NCI-H1105 (cell line): Measurements from ENCODE around the gene GAS2L1.

Experiments used
- DNase-seq: peaks from one replicate; lab custom pipeline; 2025; lab: John Stamatoyannopoulos, UW

GAS2L1 gene

GRCh38 chr22:29327089-29327764, 20.8 kb downstream of the GAS2L1 start:
- no peak for DNase-seq

DNA sequence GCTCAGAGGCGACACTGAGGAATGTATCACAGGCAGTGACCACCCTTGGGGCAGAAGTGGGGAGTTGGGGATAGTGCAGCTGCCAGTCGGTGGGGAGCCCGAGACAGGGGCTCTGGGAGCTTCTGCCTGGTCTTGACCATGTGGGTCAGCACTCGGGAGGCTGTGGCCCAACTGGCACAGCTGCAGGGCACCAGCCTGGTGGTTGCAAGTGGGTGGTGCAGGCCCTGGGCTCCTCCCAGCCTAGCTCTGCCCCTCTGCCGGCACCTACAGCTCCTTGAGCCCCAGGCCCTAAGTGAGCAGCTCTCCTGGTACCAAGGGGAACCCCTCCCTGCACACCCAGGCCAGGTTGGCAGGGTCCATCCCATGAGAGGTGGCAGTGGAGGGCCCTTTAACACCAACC, 21.6 kb downstream of the GAS2L1 start:
- no peak for DNase-seq

GRCh38 chr22:29328566-29329500, 22.4 kb downstream of the GAS2L1 start:
- no peak for DNase-seq

DNA sequence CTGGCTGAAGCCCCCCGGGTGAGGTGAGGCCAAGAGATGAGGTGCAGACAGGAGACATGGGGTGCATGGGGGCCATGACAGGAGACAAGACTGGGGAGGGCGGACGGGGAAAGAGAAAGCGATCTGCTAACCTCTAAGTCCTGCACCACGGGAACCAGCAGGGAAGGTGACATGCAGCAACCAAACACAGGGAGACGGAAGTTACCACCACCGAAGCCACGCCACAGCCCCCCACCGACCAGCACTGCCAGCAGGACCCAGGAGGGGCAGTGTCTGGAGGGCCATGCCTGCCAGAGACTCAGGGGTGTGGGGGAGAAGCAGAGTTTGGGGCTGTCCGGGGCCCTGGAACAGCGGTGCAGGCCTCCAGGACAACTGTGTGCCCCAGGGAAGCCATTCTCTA, 23.1 kb downstream of the GAS2L1 start:
- DNase-seq, result no peak

GRCh38 chr22:29330291-29330690, 23.8 kb downstream of the GAS2L1 start:
- no peak for DNase-seq

- no peak for DNase-seq
Observed at GRCh38 chr22:29330753-29331152, 24.3 kb downstream of the GAS2L1 start.

- no peak for DNase-seq
Observed at GRCh38 chr22:29331213-29331612, 24.8 kb downstream of the GAS2L1 start.

DNA sequence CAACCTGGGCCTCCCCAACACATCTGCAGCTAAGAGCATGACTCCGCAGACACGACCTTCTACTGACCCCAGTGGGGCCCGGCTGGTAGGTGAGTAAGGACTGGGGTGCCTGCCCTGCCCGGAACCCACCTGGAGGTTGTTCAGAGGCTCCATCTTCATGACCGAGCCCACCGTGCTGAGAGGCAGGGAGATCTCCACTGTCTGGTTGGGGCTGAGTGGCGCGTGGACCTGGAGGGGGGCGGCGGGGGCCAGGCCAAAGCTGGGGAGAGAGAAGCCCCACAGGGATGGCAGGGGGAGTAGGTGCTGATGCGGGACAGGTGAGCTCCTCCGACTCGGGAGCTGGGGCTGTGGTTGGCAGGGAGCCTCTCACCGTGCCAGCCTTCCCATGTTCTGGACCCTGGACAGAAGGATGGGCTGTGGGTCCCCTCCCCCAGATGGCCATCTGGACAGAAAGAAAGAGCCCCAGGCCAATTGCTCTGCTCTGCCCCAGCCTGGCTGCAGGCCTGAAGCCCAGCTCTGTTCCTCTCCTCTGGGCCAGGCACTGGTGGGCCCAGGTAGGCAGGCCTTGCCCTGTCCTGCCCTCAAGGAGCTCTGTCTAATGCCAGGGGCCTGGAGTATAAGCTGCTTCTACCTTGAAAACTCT, 25.3 kb downstream of the GAS2L1 start:
- no peak for DNase-seq

DNA sequence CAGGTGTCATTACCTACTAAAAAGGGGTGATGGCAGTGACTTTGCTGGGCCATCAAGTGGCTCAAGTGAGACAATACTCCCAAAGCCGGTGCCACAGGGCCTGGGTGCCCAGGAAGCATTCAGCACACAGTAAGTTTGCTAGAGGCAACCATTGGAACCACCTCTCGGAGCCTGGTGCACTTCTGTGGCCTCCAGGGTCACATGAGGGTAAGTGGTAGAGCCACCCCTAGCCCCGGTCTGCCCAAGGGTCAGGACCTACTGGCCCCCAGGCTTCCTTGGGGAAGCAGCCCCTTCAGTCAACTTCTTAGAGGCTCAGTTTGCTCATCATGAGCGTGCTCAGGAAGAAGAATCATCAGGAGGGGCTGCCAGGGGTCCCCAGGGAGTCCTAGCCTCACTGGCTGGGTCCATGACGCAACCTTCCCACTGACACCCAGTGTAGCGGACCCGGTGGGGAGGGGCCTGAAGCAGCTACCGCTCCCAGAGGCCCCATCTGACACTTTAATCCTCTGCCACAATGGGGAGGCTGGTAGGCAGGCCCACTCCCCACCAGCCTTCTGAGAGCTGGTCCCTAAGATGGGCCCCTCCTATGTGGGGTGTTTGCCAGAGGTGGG, 26.5 kb downstream of the GAS2L1 start:
- no peak for DNase-seq

GRCh38 chr22:29334148-29334547, 27.7 kb downstream of the GAS2L1 start:
- no peak for DNase-seq

- no peak for DNase-seq
Observed at GRCh38 chr22:29334696-29335344, 28.4 kb downstream of the GAS2L1 start.

DNA sequence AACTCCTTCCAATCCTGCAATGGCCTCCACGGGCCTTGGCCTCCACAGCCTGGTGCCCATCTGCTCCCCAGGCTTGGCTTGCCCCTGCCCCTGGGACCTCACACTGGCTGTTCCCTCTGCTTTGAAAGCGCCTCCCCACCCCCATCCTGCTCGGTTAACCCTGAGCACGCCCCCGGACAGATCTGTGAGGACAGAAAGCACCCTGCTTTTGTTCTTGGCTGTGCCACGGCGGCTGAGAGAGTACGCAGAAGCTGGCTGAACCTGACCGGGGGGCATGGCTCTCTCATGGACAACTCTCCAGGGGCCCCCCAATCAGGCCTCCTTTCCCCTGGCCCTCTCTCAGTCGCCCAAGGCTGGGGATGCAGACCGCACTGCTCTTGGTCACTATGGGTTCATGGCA, 29.2 kb downstream of the GAS2L1 start:
- DNase-seq, result no peak

GRCh38 chr22:29336751-29337490, 30.5 kb downstream of the GAS2L1 start:
- DNase-seq, result no peak

DNA sequence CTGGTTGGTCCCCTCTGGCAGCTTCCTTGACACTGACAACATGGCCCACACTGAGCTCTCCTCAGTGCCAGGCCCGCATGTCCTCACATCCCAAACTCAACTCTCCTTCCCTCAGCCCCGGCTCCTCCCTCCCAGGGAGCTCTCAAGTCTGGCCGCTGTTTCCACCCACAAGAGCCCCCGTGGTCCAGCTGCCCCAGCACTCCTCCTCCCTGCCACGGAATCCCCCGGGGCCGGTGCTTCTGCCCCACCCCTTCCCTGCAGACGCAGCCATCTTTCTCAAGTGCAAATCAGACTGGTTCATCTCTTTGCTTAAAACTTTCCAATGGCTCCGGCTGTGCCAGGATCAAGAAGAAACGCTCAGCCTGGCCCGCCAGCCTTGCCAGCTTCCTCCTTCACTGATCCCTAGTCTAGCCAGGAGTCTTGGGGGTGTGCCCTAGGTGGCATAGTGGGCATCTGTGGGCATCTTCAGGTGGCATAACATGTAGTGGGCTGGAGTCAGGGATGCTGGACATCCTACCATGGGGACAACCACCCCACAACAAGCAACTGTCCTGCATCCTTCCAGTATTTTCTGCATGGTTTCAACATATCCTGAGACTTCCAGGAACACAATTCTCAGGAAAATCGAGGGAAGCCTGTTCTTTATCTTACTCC, 31.3 kb downstream of the GAS2L1 start:
- no peak for DNase-seq

- DNase-seq, result no peak
Observed at GRCh38 chr22:29338398-29338797, 31.9 kb downstream of the GAS2L1 start.

DNA sequence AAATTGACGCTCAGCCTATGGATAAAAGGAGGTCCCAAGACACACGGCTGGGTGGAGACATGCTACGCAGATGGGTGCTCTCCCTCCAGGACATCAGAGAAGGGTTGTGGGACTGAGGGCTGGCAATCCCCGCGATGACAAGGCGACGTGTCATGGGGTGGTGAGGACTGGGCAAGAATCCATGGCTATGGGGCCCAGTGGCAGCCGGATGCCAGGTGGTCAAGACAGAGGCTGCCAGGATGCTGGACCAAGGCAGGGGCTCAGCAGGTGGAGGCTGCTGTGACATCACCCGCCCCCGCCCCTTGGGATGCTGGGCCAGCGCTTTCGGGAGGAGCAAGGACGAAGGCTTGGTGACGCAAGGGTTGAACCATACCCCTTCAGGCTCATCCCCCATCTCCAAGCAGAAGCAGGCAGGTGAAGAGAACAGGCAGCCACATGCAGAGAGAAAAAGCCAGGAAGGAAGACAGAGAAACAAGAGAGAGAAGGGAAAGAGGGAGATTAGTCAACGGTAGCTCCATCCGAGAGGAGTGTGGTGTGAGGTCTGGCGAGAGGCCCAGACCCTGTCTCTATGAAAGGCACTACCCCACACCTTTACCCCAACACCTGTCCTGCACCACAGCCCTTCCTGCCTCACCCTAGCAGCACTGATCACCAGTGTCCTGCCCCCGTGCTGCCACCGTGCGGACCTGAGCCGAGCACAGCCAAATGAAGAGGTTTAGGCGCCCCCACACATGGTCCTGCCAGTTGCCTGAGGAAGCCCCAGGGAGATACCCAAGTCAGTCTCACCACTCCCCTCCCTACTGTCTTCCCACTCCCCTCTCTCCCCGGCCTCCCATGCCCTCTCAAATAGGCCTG, 33.2 kb downstream of the GAS2L1 start:
- no peak for DNase-seq

DNA sequence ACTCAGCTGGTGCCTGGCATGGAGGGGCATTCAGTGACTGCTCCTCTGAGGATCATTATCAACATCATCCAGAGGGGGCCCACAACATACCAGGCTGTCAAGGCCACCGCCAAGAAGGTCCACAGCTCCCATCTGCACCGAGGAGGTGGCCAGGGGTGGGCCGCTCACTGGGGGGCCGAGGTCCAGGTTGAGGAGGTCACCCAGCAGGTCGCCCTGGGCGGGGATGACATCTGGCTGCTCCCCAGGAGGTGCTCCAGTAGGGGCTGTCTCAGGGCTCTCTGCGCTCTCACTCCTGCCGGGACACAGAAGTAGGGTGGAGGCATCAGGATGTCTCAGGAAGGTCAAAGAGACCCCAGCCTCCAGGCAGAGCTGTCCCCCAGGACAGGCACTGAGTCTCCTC, 34.1 kb downstream of the GAS2L1 start:
- DNase-seq, result no peak

DNA sequence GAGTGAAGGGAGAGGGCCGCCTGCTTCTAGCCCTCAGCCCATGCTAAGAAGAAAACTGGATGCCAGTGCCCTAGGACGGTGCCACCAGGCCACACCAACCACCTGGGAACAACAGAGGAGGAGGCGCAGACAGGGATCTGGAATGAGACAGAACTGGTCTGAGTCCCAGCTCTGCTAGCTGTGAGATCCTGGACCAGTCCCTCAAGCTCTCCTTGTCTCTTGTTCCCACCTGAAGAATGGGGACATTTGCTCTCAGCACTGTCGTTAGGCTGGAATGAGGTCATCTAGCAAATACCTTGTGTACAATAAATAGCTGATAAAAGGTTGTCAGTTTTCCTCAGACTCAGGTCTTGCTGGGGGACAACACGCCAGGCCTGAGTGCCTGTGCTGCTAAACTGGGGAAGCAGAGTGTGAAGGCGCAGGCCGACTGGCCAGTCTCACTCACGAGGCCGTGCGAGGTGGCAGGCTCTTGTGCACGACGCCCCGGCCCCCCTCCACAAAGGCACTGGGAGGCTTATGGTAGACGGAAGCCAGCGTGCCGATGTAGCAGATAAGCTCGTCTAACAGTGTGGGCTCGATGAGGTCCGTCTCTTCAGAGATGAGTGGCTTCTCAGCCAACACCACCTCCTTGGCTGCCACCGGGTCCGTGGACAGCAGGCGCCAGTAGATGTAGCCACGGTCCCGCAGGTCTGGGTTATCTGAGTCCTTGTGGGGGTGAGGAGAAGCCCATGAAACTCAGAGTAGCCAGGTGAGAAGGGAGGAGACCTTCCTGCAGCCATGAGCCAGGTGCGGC, 34.8 kb downstream of the GAS2L1 start:
- DNase-seq, result no peak

DNA sequence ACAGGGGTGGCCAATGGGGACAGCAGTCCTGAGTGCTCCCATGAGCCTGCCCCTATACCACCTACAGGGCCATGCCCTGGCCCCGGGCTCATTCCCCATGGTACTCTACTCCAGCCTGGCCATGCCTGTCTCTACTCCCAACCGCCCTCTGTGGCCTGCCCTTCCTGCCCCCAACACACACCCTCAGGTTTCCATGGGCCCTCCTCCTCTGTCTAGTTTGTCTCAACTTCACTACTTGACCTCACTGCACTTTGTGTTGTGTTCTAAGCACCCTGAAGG, 35.3 kb downstream of the GAS2L1 start:
- no peak for DNase-seq
